Measurements from ENCODE around the gene RNF26.
A peak's percentile ranks its signal among the peaks of the same experiment; 100 is the strongest.

RNF26 gene

DNA sequence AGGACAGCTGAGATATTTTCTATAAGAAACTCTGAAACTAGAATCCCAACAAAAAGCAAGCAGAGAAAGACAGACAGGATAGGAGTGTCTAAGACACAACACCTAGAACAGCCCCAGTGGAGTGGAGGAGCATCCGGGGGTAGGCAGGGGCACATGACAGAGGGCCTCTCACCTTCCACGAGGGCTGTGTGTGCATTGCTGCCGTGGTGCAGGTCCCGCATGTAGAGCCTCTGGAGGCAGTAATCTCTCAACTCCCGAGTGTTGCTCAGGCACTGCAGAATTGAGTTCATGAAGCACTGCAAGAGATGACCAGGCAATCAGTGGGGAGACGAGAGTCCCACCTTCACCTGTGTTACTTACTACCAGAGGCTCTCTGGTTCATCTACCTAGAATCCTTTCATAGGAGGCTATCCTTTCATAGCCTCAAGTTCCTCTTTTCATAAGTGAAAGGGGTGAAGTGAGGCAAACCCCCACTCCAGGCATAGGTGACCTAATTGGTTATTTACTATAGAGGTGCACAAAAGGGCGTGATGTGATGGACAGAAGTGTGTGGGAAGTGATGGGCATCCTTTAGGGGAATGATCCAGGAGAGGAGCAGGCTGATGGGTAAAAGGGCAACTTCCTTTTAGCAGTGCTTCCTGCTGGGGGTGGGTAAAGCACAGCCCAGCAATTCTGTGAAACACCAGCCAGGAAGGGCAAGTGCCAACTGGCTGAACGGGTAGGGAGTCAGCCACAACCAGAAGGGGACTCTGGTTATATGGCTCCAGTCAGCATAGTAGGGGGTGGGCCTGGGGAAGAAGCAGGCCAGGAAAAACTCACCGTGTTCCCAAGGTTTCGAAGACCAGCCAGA lies 25.3 kb downstream of the RNF26 start:
- TF ChIP-seq ZNF621 (tag by site-specific recombination; IDR thresholded peaks at IDR 0.05) (no peak), KLF8 (tag by site-specific recombination; IDR thresholded peaks at IDR 0.05) (no peak), ZBTB7A (tag by site-specific recombination; IDR thresholded peaks at IDR 0.05; ENCODE audit: low read depth) (no peak)
- peaks cover 0 to 44% of the 10 kb centered on the region in 2 experiments; a peak in 1 of 3 replicates for H3K36me3 ChIP-seq (ENCODE audit: control insufficient read depth in 2 of 2, insufficient read depth in 1 of 2, low read length in 2 of 2)
- no peaks in the 10 kb centered on the region for H3K9me3 ChIP-seq (ENCODE audit: control insufficient read depth, insufficient read depth, low read depth, low read length)
- no peak overlapping the region for H3K4me3 ChIP-seq (ENCODE audit: low read depth, low read length)
- H3K27ac ChIP-seq (ENCODE audit: extremely low read depth, low read depth, low read length): no peak overlapping the region
- CTCF ChIA-PET: interaction anchor here (0.6 to 1.6 kb wide), 5 partner anchors 19 to 449 kb away, joined by 3 to 10 read pairs (median 5); no protein-coding TSS in a partner anchor
- POLR2A ChIA-PET: interaction anchor here (0.7 kb wide), 2 partner anchors 19 to 59 kb away, joined by 3 read pairs; no protein-coding TSS in a partner anchor
- peaks cover 9% of the 10 kb centered on the region for H3K4me1 ChIP-seq (ENCODE audit: control insufficient read depth, insufficient read depth, low read length)

DNA sequence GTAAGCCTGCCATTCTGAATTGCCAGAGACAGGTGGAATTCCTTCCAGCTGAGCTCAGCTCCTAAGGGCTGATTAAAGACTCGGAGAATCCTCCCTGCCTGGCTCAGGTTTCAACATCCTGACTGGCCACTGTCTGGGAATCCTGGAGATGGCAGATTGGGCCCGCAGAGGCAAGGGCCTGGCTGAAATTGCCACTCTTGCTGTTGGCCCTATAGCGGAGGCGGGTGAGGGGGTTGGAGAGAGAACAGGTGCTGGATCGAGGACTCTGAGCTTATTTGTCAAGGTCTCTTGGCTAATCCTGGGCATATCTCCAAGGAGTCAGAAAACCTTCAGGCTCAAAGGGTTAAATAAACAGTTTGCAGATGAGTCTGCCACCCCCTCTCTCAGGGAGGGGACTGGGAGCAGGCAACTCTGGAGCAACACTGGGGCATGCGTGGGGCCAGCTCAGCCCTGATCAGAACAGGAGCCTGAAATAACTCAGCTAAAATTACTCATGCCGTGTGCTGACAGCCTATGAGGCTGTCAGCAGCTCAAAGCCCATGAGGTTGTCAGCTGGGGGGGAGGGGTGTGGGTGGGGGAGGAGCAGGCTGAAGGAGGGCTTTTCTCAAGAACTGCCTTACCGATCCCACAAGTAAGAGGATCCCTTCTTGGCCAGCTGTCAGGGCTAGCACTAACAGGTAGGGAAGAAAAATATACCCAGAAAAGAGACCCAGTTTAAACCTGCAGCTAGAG lies 26.9 kb downstream of the RNF26 start:
- CTCF ChIA-PET: interaction anchor here (0.6 to 2.5 kb wide), 17 partner anchors 9 to 618 kb away, joined by 3 to 33 read pairs (median 5); partner anchors contain the start of genes MFRP and USP2
- Histone ChIP-seq H3K36me3 (ENCODE audit: control insufficient read depth in 2 of 2, insufficient read depth in 1 of 2, low read length in 2 of 2) (peaks cover 0 to 35% of the 10 kb centered on the region in 2 experiments; a peak in 1 of 3 replicates), H3K9me3 (ENCODE audit: control insufficient read depth, insufficient read depth, low read depth, low read length) (no peaks in the 10 kb centered on the region), H3K4me3 (ENCODE audit: low read depth, low read length) (no peak overlapping the region; the same call in 1 of the 2 replicates), H3K27ac (ENCODE audit: extremely low read depth, low read depth, low read length) (peak overlapping the region; percentile 49; the same call in 1 of the 2 replicates), H3K4me1 (ENCODE audit: control insufficient read depth, insufficient read depth, low read length) (peaks cover 9% of the 10 kb centered on the region)
- POLR2A ChIA-PET: interaction anchor here (0.5 to 2.7 kb wide), 20 partner anchors 9 to 509 kb away, joined by 3 to 39 read pairs (median 4); partner anchors contain the start of genes C1QTNF5, CBL, DPAGT1 and HMBS
- TF ChIP-seq ZNF830 (tag by site-specific recombination; IDR thresholded peaks at IDR 0.05; ENCODE audit: low read depth): no peak
- no peak for TF ChIP-seq ZNF561 (tag by site-specific recombination; IDR thresholded peaks at IDR 0.05; ENCODE audit: borderline replicate concordance)
- TF ChIP-seq KLF7 (tag by site-specific recombination; IDR thresholded peaks at IDR 0.05; ENCODE audit: borderline replicate concordance): no peak
- TF ChIP-seq, protein P1, sequence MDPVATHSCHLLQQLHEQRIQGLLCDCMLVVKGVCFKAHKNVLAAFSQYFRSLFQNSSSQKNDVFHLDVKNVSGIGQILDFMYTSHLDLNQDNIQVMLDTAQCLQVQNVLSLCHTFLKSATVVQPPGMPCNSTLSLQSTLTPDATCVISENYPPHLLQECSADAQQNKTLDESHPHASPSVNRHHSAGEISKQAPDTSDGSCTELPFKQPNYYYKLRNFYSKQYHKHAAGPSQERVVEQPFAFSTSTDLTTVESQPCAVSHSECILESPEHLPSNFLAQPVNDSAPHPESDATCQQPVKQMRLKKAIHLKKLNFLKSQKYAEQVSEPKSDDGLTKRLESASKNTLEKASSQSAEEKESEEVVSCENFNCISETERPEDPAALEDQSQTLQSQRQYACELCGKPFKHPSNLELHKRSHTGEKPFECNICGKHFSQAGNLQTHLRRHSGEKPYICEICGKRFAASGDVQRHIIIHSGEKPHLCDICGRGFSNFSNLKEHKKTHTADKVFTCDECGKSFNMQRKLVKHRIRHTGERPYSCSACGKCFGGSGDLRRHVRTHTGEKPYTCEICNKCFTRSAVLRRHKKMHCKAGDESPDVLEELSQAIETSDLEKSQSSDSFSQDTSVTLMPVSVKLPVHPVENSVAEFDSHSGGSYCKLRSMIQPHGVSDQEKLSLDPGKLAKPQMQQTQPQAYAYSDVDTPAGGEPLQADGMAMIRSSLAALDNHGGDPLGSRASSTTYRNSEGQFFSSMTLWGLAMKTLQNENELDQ (tag by site-specific recombination; IDR thresholded peaks at IDR 0.05; ENCODE audit: low read depth): no peak
- no peak for TF ChIP-seq ZNF324 (tag by site-specific recombination; IDR thresholded peaks at IDR 0.05)
- TF ChIP-seq ZNF747 (tag by site-specific recombination; IDR thresholded peaks at IDR 0.05): no peak
- TF ChIP-seq, protein P2, sequence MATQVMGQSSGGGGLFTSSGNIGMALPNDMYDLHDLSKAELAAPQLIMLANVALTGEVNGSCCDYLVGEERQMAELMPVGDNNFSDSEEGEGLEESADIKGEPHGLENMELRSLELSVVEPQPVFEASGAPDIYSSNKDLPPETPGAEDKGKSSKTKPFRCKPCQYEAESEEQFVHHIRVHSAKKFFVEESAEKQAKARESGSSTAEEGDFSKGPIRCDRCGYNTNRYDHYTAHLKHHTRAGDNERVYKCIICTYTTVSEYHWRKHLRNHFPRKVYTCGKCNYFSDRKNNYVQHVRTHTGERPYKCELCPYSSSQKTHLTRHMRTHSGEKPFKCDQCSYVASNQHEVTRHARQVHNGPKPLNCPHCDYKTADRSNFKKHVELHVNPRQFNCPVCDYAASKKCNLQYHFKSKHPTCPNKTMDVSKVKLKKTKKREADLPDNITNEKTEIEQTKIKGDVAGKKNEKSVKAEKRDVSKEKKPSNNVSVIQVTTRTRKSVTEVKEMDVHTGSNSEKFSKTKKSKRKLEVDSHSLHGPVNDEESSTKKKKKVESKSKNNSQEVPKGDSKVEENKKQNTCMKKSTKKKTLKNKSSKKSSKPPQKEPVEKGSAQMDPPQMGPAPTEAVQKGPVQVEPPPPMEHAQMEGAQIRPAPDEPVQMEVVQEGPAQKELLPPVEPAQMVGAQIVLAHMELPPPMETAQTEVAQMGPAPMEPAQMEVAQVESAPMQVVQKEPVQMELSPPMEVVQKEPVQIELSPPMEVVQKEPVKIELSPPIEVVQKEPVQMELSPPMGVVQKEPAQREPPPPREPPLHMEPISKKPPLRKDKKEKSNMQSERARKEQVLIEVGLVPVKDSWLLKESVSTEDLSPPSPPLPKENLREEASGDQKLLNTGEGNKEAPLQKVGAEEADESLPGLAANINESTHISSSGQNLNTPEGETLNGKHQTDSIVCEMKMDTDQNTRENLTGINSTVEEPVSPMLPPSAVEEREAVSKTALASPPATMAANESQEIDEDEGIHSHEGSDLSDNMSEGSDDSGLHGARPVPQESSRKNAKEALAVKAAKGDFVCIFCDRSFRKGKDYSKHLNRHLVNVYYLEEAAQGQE (tag by site-specific recombination; IDR thresholded peaks at IDR 0.05): no peak
- TF ChIP-seq, protein P3, sequence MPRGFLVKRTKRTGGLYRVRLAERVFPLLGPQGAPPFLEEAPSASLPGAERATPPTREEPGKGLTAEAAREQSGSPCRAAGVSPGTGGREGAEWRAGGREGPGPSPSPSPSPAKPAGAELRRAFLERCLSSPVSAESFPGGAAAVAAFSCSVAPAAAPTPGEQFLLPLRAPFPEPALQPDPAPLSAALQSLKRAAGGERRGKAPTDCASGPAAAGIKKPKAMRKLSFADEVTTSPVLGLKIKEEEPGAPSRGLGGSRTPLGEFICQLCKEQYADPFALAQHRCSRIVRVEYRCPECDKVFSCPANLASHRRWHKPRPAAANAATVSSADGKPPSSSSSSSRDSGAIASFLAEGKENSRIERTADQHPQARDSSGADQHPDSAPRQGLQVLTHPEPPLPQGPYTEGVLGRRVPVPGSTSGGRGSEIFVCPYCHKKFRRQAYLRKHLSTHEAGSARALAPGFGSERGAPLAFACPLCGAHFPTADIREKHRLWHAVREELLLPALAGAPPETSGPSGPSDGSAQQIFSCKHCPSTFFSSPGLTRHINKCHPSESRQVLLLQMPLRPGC (tag by site-specific recombination; IDR thresholded peaks at IDR 0.05): no peak
- TF ChIP-seq, protein P4, sequence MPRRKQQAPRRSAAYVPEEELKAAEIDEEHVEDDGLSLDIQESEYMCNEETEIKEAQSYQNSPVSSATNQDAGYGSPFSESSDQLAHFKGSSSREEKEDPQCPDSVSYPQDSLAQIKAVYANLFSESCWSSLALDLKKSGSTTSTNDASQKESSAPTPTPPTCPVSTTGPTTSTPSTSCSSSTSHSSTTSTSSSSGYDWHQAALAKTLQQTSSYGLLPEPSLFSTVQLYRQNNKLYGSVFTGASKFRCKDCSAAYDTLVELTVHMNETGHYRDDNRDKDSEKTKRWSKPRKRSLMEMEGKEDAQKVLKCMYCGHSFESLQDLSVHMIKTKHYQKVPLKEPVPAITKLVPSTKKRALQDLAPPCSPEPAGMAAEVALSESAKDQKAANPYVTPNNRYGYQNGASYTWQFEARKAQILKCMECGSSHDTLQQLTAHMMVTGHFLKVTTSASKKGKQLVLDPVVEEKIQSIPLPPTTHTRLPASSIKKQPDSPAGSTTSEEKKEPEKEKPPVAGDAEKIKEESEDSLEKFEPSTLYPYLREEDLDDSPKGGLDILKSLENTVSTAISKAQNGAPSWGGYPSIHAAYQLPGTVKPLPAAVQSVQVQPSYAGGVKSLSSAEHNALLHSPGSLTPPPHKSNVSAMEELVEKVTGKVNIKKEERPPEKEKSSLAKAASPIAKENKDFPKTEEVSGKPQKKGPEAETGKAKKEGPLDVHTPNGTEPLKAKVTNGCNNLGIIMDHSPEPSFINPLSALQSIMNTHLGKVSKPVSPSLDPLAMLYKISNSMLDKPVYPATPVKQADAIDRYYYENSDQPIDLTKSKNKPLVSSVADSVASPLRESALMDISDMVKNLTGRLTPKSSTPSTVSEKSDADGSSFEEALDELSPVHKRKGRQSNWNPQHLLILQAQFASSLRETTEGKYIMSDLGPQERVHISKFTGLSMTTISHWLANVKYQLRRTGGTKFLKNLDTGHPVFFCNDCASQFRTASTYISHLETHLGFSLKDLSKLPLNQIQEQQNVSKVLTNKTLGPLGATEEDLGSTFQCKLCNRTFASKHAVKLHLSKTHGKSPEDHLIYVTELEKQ (tag by site-specific recombination; IDR thresholded peaks at IDR 0.05; ENCODE audit: borderline replicate concordance): no peak
- TF ChIP-seq MYNN (tag by site-specific recombination; IDR thresholded peaks at IDR 0.05; ENCODE audit: borderline replicate concordance): no peak
- TF ChIP-seq GLI2 (tag by site-specific recombination; IDR thresholded peaks at IDR 0.05; ENCODE audit: borderline replicate concordance, low read depth): no peak
- TF ChIP-seq, protein P5, sequence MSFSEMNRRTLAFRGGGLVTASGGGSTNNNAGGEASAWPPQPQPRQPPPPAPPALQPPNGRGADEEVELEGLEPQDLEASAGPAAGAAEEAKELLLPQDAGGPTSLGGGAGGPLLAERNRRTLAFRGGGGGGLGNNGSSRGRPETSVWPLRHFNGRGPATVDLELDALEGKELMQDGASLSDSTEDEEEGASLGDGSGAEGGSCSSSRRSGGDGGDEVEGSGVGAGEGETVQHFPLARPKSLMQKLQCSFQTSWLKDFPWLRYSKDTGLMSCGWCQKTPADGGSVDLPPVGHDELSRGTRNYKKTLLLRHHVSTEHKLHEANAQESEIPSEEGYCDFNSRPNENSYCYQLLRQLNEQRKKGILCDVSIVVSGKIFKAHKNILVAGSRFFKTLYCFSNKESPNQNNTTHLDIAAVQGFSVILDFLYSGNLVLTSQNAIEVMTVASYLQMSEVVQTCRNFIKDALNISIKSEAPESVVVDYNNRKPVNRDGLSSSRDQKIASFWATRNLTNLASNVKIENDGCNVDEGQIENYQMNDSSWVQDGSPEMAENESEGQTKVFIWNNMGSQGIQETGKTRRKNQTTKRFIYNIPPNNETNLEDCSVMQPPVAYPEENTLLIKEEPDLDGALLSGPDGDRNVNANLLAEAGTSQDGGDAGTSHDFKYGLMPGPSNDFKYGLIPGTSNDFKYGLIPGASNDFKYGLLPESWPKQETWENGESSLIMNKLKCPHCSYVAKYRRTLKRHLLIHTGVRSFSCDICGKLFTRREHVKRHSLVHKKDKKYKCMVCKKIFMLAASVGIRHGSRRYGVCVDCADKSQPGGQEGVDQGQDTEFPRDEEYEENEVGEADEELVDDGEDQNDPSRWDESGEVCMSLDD (tag by site-specific recombination; IDR thresholded peaks at IDR 0.05): no peak
- TF ChIP-seq ZNF785 (tag by site-specific recombination; IDR thresholded peaks at IDR 0.05): no peak

Data from HEK293 (cell line).